Progenitor cell of endocrine pancreas (in vitro differentiated cells): Measurements from ENCODE around the gene RNPEPL1. TPM values are rescaled to one million over a fixed set of nuclear protein-coding genes. Genes with fewer than 3 reads are reported as not detected.
A peak's percentile ranks its signal among the peaks of the same experiment; 100 is the strongest.

Experiments
- DNase-seq: peaks from one replicate; pipeline ENCODE4 v3.0.0; 2021; ENCODE audit warnings: low spot score; ENCODE audit not compliant: unreplicated experiment
- H3K27ac Mint-ChIP-seq: 2 replicates; pipeline ENCODE4 v1.8.0; 2021; ENCODE audit warnings: mild to moderate bottlenecking, moderate library complexity, mixed read lengths
- H3K27me3 Mint-ChIP-seq: 2 replicates; pipeline ENCODE4 v1.8.0; 2021; ENCODE audit warnings: mixed read lengths
- H3K36me3 Mint-ChIP-seq: 2 replicates; pipeline ENCODE4 v1.8.0; 2022; ENCODE audit warnings: mixed read lengths; ENCODE audit not compliant: insufficient read depth
- H3K4me1 Mint-ChIP-seq: 2 replicates; pipeline ENCODE4 v1.8.0; 2021; ENCODE audit warnings: low read depth, mixed read lengths
- H3K4me3 Mint-ChIP-seq: 2 replicates; pipeline ENCODE4 v1.8.0; 2021; ENCODE audit warnings: low read depth, mild to moderate bottlenecking, moderate library complexity, mixed read lengths
- H3K9me3 Mint-ChIP-seq: 2 replicates; pipeline ENCODE4 v1.8.0; 2021; ENCODE audit warnings: low read depth, mixed read lengths
- CTCF ChIP-seq: fragments of 200-600 bp; sonication (generic); IDR thresholded peaks from one replicate; pipeline ENCODE4 v1.5.0; 2021; ENCODE audit warnings: antibody characterized with exemption, mild to moderate bottlenecking; ENCODE audit not compliant: unreplicated experiment
- total RNA-seq: library from RNA; stranded (reverse); gene quantifications from 2 replicates; pipeline ENCODE4 v1.2.1, GENCODE V29; 2021

Gene RNPEPL1
- total RNA-seq, 1 donor from 2014 or later, result 52.2 TPM

- Mint-ChIP-seq H3K27me3 (no peaks in the 10 kb centered on the region), H3K4me3 (no peak overlapping the region), H3K27ac (peak overlapping the region; percentile 23), H3K4me1 (peaks cover 10% of the 10 kb centered on the region), H3K36me3 (peaks cover 1% of the 10 kb centered on the region), H3K9me3 (no peaks in the 10 kb centered on the region)
- no peak for TF ChIP-seq CTCF
- DNase-seq, result no peak
Observed at GRCh38 chr2:240571314-240571973, 3.2 kb downstream of the RNPEPL1 start.

DNA sequence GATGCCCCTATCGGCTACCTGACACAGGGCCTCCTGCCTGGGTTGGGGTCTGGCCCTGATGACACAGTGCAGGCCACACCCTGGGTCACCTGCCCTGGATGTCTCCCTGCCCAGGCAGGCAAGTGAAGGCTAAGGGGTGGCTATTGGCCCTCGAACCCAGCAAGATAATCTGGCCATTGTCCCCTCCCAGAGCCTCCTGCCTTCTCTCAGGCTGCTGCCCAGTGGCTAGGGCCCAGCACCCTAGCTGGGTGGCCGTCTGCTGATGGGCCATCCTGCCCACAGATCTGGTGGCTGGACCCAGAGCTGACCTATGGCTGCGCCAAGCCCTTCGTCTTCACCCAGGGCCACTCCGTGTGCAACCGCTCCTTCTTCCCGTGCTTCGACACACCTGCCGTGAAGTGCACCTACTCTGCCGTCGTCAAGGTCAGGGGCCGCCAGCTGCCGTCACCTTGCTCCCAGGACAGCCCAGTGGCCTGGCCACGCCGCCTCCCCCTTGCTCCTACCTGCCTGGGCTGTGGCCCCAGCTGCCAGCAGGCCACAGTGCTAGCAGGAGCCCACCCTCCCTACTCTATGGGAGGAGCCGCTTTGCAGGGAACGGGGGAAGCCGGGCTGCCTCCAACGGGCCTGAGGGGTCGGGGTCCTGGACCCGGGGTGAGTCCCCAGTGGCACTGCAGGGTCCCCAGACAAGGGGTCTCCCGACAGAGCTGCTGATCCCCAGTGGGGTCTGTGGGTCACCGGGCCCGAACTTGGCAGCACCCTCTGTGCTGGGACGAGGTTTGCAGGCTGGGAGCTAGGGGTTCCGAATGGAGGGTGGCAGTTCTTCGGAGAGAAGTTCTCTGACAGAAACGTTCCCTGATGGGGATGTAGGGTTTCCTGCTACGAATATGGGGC is 4.1 kb downstream of the RNPEPL1 start:
- no peak for DNase-seq
- Mint-ChIP-seq H3K27me3 (no peaks in the 10 kb centered on the region), H3K27ac (no peak overlapping the region), H3K4me1 (peaks cover 8% of the 10 kb centered on the region), H3K9me3 (no peaks in the 10 kb centered on the region), H3K4me3 (no peak overlapping the region), H3K36me3 (peaks cover 1% of the 10 kb centered on the region)
- TF ChIP-seq CTCF, result no peak

DNA sequence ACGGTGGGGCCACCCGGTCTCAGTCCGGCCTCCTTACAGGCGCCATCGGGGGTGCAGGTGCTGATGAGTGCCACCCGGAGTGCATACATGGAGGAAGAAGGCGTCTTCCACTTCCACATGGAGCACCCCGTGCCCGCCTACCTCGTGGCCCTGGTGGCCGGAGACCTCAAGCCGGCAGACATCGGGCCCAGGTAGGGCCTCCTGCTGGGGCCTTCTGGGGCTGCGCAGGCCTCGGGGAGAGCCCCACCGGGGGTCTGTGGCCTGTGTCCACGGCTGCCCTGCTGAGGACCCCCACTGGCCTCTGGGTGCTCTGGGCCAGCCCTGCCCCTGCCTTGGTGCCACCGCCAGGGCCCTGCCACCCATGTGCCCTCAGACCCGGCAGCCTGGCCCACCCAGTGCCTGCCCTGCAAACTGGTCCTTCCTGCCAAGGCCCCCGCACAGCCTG is 4.8 kb downstream of the RNPEPL1 start:
- no peak overlapping the region for H3K27ac Mint-ChIP-seq

GRCh38 chr2:240573516-240574385 is 5.5 kb downstream of the RNPEPL1 start:
- TF ChIP-seq CTCF, result no peak
- Mint-ChIP-seq H3K4me1 (peaks cover 4% of the 10 kb centered on the region), H3K36me3 (peaks cover 1% of the 10 kb centered on the region), H3K9me3 (no peaks in the 10 kb centered on the region), H3K27me3 (no peaks in the 10 kb centered on the region), H3K4me3 (no peak overlapping the region), H3K27ac (peak overlapping the region; percentile 52)
- DNase-seq, result no peak

More for the DNA sequence above, 4.8 kb downstream of the RNPEPL1 start:
- Mint-ChIP-seq H3K4me3 (no peak overlapping the region), H3K4me1 (peaks cover 4% of the 10 kb centered on the region), H3K9me3 (no peaks in the 10 kb centered on the region), H3K27me3 (no peaks in the 10 kb centered on the region), H3K36me3 (peaks cover 1% of the 10 kb centered on the region)
- TF ChIP-seq CTCF, result no peak
- DNase-seq, result no peak
